ENCODE results near the gene TMEM165. TPM values are rescaled to one million over a fixed set of nuclear protein-coding genes. Genes with fewer than 3 reads are reported as not detected.

Gene TMEM165
- total RNA-seq, 1 experiment from 2014 or later = 90.4 TPM

GRCh38 chr4:55458611-55459010 is 62.9 kb downstream of the TMEM165 start:
- intact Hi-C loops (cut with micrococcal nuclease; ENCODE audit: unreplicated experiment) = no loop called here
- Histone ChIP-seq H3K27me3 (replicated peaks; ENCODE audit: control insufficient read depth, insufficient read depth, low read length) (no peaks in the 10 kb centered on the region), H3K4me3 (ENCODE audit: low read depth, low read length) (no peak overlapping the region), H3K9me3 (no peaks in the 10 kb centered on the region), H3K36me3 (ENCODE audit: control insufficient read depth, insufficient read depth, low read length) (no peaks in the 10 kb centered on the region; the same call in 1 of the 2 replicates), H3K4me1 (no peaks in the 10 kb centered on the region)
- H3K36me3 Mint-ChIP-seq (ENCODE audit: insufficient read depth, unreplicated experiment) = peaks cover 5% of the 10 kb centered on the region
- CTCF ChIA-PET = no interaction called here
- H3K9me3 Mint-ChIP-seq (ENCODE audit: unreplicated experiment) = no peaks in the 10 kb centered on the region
- no TSS peak for BruUV-seq (replicated peaks)
- H3K4me3 Mint-ChIP-seq (ENCODE audit: unreplicated experiment) = no peak overlapping the region
- H3K4me1 Mint-ChIP-seq (ENCODE audit: low read depth, unreplicated experiment) = no peaks in the 10 kb centered on the region
- POLR2A ChIA-PET = no interaction called here
- H3K27me3 Mint-ChIP-seq (ENCODE audit: insufficient read depth, unreplicated experiment) = no peaks in the 10 kb centered on the region
- TF ChIP-seq CTCF (IDR thresholded peaks at IDR 0.05; ENCODE audit: insufficient read depth in 1 of 2, low read depth in 1 of 2, low read length in 1 of 2, severe bottlenecking in 1 of 2, unreplicated experiment in 1 of 2) = no peak
- no peak for DNase-seq
- no peak overlapping the region for H3K27ac Mint-ChIP-seq (ENCODE audit: unreplicated experiment)

GRCh38 chr4:55466001-55466400 is 70.2 kb downstream of the TMEM165 start:
- H3K4me3 Mint-ChIP-seq (ENCODE audit: unreplicated experiment) = no peak overlapping the region
- peaks cover 5% of the 10 kb centered on the region for H3K36me3 Mint-ChIP-seq (ENCODE audit: insufficient read depth, unreplicated experiment)
- H3K9me3 Mint-ChIP-seq (ENCODE audit: unreplicated experiment) = no peaks in the 10 kb centered on the region
- no peaks in the 10 kb centered on the region for H3K4me1 Mint-ChIP-seq (ENCODE audit: low read depth, unreplicated experiment)
- no peaks in the 10 kb centered on the region for H3K4me1 ChIP-seq
- no peak overlapping the region for H3K27ac Mint-ChIP-seq (ENCODE audit: unreplicated experiment)
- CTCF ChIA-PET = no interaction called here
- TF ChIP-seq CTCF (IDR thresholded peaks at IDR 0.05; ENCODE audit: insufficient read depth in 1 of 2, low read depth in 1 of 2, low read length in 1 of 2, severe bottlenecking in 1 of 2, unreplicated experiment in 1 of 2) = no peak
- intact Hi-C loops (cut with micrococcal nuclease; ENCODE audit: unreplicated experiment) = no loop called here
- POLR2A ChIA-PET = no interaction called here
- H3K4me3 ChIP-seq (ENCODE audit: low read depth, low read length) = no peak overlapping the region
- H3K9me3 ChIP-seq = no peaks in the 10 kb centered on the region; the same call in 1 of the 2 replicates
- no peaks in the 10 kb centered on the region; the same call in 1 of the 2 replicates for H3K36me3 ChIP-seq (ENCODE audit: control insufficient read depth, insufficient read depth, low read length)
- no peaks in the 10 kb centered on the region for H3K27me3 ChIP-seq (replicated peaks; ENCODE audit: control insufficient read depth, insufficient read depth, low read length)
- no TSS peak for BruUV-seq (replicated peaks)
- H3K27me3 Mint-ChIP-seq (ENCODE audit: insufficient read depth, unreplicated experiment) = no peaks in the 10 kb centered on the region
- DNase-seq = no peak

GRCh38 chr4:55468724-55469123 is 73.0 kb downstream of the TMEM165 start:
- Histone ChIP-seq H3K4me3 (ENCODE audit: low read depth, low read length) (no peak overlapping the region), H3K4me1 (no peaks in the 10 kb centered on the region), H3K36me3 (ENCODE audit: control insufficient read depth, insufficient read depth, low read length) (no peaks in the 10 kb centered on the region), H3K27me3 (replicated peaks; ENCODE audit: control insufficient read depth, insufficient read depth, low read length) (no peaks in the 10 kb centered on the region), H3K9me3 (no peaks in the 10 kb centered on the region; the same call in 1 of the 2 replicates)
- no peak for DNase-seq
- ChIA-PET CTCF (no interaction called here), POLR2A (interaction anchor here (0.5 kb wide), 1 partner anchor 962 kb away, joined by 4 read pairs; no protein-coding TSS in a partner anchor)
- intact Hi-C loops (cut with micrococcal nuclease; ENCODE audit: unreplicated experiment) = no loop called here
- Mint-ChIP-seq H3K4me1 (ENCODE audit: low read depth, unreplicated experiment) (no peaks in the 10 kb centered on the region), H3K36me3 (ENCODE audit: insufficient read depth, unreplicated experiment) (no peaks in the 10 kb centered on the region), H3K4me3 (ENCODE audit: unreplicated experiment) (no peak overlapping the region), H3K27ac (ENCODE audit: unreplicated experiment) (no peak overlapping the region), H3K9me3 (ENCODE audit: unreplicated experiment) (no peaks in the 10 kb centered on the region), H3K27me3 (ENCODE audit: insufficient read depth, unreplicated experiment) (no peaks in the 10 kb centered on the region)
- BruUV-seq (replicated peaks) = no TSS peak
- TF ChIP-seq CTCF (IDR thresholded peaks at IDR 0.05; ENCODE audit: insufficient read depth in 1 of 2, low read depth in 1 of 2, low read length in 1 of 2, severe bottlenecking in 1 of 2, unreplicated experiment in 1 of 2) = no peak
